Measurements from ENCODE around the gene ALOX12. TPM values are rescaled to one million over a fixed set of nuclear protein-coding genes. Genes with fewer than 3 reads are reported as not detected.

ALOX12 gene, protein sequence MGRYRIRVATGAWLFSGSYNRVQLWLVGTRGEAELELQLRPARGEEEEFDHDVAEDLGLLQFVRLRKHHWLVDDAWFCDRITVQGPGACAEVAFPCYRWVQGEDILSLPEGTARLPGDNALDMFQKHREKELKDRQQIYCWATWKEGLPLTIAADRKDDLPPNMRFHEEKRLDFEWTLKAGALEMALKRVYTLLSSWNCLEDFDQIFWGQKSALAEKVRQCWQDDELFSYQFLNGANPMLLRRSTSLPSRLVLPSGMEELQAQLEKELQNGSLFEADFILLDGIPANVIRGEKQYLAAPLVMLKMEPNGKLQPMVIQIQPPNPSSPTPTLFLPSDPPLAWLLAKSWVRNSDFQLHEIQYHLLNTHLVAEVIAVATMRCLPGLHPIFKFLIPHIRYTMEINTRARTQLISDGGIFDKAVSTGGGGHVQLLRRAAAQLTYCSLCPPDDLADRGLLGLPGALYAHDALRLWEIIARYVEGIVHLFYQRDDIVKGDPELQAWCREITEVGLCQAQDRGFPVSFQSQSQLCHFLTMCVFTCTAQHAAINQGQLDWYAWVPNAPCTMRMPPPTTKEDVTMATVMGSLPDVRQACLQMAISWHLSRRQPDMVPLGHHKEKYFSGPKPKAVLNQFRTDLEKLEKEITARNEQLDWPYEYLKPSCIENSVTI
- total RNA-seq: not detected in 2 replicates

DNA sequence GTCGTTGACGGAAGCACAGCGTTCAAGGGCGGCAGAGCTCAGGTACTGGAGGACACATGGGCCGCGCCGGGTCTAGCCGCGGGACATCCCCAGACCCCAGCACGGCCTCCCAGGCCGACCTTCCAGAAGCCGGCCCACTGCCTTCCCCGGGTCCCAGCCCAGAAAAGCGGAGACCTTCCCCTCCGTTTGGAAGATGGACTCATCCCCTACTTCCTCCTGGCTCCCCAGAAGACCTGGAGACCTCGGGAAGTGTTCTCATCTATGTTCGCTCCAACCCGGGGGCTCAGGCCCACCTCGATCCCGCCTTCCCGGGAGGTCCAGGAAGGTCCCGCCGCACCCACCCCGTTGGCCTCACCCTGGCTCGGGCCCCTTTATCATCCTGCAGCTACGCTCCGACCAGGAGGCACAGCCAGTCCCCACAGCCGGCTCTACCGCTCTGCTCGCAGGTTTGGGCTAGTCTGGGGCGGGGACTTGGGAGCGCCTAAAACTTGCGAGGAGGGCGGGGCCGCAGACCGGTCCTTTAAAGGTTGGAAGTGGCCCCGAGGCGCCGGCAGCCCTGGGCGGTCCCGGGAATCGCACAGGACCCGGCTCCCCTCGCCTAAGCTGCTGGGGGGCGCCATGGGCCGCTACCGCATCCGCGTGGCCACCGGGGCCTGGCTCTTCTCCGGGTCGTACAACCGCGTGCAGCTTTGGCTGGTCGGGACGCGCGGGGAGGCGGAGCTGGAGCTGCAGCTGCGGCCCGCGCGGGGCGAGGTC lies at the start of gene ALOX12:
Gene ALOX12 (plus strand): TSS at position 550 of the 756 bp plus-strand sequence. CDS start 69 bp downstream, at position 619.

DNA sequence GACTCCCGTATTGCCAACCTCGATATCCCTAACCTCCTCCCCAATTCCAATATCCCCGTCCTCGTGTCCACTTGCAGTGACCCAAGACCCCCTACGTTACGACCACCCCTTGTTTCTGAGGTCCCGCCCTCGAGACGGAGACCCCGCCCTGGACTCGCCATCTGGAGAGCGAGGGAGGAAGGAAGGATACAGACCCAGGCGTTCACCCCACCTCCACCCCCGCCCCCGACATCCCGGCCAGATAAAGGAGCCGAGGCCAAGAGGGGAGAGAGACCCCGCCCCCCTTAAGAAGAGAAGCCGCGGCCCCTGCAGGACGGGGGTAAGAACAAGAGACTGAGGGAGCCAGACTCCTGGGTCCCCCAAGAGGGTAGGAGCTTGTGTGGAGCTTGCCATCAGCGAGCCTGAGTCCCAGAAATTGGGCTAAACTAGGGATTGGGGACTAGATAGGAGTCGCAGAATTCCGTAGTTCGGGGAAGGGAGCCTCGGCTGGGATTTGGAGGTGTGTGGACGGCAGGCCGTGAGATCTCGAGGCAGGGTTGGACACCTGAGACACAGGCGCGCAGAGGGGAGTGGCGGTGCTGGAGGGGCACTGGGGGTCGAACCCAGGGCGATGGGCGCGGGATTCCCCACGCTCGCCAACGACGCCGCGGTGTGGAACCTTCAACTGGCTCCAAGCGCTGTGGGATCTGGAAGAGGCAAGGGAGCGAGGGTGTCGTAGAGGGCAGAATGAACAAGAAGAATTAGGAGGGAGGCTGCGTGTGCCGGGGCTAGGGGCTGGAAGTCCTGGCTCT lies 27.1 kb downstream of the ALOX12 start, which contains the start of gene BCL6B:
Gene BCL6B (plus strand): TSS at position 270 of the 791 bp plus-strand sequence. CDS start 622 bp downstream, outside the sequence.

DNA sequence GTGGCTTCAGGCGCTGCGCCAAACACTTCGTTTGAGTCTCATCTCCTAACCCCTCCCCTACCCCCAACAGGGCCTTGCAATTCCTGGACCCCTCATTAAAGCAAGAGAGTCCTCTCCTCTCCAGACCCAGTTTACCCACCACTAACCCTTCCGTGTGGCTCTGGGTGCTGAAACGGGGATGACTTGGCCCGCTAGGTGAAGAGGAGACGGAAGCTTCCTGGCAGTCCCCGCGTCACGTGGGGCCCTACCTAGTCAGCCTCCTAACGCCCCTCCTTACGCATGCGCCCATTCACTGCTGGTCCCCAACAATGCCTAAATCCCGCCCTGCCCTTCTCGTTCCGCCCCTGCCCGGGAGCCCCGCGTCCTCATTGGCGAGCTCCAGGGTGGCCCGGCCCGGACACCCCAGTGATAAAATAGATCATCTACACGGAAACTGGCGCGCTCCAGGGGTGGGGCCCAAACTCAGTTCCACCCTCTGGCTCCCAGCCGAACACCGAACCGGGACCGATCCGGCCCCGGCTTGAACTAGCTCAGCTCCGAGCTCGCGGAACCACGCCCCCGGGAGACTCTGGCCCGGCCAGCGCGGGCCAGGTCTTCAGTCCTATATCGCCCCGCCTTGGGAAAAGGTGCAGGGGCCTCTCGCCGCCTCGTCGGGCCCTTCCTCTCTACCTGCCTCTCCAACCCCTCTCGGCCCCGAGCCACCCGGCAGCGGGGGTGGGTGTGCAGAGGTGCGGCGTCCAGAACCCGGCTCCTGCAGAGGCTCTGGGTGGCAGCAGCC lies 39.9 kb downstream of the ALOX12 start, which contains the start of gene SLC16A13:
Gene SLC16A13 (plus strand): TSS at position 425 of the 778 bp plus-strand sequence. CDS start 368 bp downstream, outside the sequence.

DNA sequence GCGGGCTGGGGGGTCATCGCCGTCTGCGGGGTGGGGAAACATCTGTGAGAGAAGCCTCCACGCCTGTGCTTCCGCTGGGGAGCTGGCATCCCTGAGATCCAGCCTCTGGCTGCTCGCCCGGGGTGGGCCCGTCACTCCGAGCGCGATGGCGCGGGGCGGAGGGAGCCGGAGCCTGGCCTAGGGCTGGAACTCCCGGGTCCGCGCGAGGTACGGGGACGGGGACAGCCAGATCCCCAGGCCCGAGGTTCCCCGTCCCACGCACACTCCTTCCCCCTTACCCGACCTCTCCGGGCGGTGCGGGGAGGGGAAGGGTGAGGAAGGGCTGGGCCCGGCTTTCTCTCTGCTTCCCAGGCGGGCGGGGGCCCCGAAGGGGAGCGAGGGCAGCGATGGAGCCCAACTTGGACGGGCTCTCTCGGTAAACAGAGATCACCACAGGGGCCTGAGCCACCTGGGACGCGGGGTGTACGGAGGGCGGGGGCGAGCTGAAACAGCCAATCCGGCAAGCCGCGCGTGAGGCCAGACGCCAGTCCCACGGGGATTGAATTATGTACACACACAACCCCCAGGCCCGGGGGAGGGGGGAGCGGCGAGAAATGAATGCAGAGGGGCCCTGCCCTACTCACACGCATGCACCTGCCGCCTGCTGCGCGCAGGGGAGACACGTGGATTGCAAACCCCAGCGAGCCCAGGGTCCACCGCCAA lies 47.8 kb downstream of the ALOX12 start, which contains the start of gene SLC16A11:
Gene SLC16A11 (minus strand): TSS at position 596 of the 702 bp plus-strand sequence. CDS start 579 bp downstream, at position 17.

Other genes starting within 250 kb of the ALOX12 start
- 10.0 and 23.4 TPM in 2 replicates for gene XAF1, start 240.0 kb upstream of the ALOX12 start, total RNA-seq
- gene FBXO39, start 219.8 kb upstream of the ALOX12 start, total RNA-seq: under 0.01 and 0.56 TPM in 2 replicates
- gene TEKT1, start 164.3 kb upstream of the ALOX12 start, total RNA-seq: not detected in 2 replicates
- 19.7 and 20.6 TPM in 2 replicates for gene RNASEK, start 16.6 kb downstream of the ALOX12 start, total RNA-seq
- gene BCL6B, start 27.0 kb downstream of the ALOX12 start, total RNA-seq: 0.19 and 0.56 TPM in 2 replicates
- 0.28 and 1.2 TPM in 2 replicates for gene SLC16A13, start 40.0 kb downstream of the ALOX12 start, total RNA-seq
- 0.85 TPM in 1 of 2 replicates, not detected in the other for gene SLC16A11, start 48.0 kb downstream of the ALOX12 start, total RNA-seq
- gene CLEC10A, start 84.2 kb downstream of the ALOX12 start, total RNA-seq: not detected in 2 replicates
- gene ASGR2, start 118.8 kb downstream of the ALOX12 start, total RNA-seq: not detected in 2 replicates
- gene ASGR1, start 183.3 kb downstream of the ALOX12 start, total RNA-seq: 0.56 and 0.58 TPM in 2 replicates
- 12.7 and 16.3 TPM in 2 replicates for gene DLG4, start 223.8 kb downstream of the ALOX12 start, total RNA-seq
- gene ACADVL, start 223.9 kb downstream of the ALOX12 start, total RNA-seq: 261 and 425 TPM in 2 replicates
- 49.8 and 59.5 TPM in 2 replicates for gene DVL2, start 238.5 kb downstream of the ALOX12 start, total RNA-seq
- gene PHF23, start 243.4 kb downstream of the ALOX12 start, total RNA-seq: 40.0 and 40.8 TPM in 2 replicates
- gene GABARAP, start 246.4 kb downstream of the ALOX12 start, total RNA-seq: 118 and 275 TPM in 2 replicates

Measured in regular cardiac myocyte (primary cell).